Measurements from ENCODE around the gene ZNF665.

GRCh38 chr19:53132141-53132991 lies 60.8 kb downstream of the ZNF665 start, which contains the start of gene ZNF415:
- no peak for TF ChIP-seq POLR2AphosphoS5 (IDR thresholded peaks at IDR 0.05)
- TF ChIP-seq, protein P1, sequence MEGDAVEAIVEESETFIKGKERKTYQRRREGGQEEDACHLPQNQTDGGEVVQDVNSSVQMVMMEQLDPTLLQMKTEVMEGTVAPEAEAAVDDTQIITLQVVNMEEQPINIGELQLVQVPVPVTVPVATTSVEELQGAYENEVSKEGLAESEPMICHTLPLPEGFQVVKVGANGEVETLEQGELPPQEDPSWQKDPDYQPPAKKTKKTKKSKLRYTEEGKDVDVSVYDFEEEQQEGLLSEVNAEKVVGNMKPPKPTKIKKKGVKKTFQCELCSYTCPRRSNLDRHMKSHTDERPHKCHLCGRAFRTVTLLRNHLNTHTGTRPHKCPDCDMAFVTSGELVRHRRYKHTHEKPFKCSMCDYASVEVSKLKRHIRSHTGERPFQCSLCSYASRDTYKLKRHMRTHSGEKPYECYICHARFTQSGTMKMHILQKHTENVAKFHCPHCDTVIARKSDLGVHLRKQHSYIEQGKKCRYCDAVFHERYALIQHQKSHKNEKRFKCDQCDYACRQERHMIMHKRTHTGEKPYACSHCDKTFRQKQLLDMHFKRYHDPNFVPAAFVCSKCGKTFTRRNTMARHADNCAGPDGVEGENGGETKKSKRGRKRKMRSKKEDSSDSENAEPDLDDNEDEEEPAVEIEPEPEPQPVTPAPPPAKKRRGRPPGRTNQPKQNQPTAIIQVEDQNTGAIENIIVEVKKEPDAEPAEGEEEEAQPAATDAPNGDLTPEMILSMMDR (IDR thresholded peaks at IDR 0.05), result no peak
